Omental fat pad (tissue), 4 donors: ENCODE data around the gene CLDND1. TPM values are rescaled to one million over a fixed set of nuclear protein-coding genes. Genes with fewer than 3 reads are reported as not detected.

Experiments
- ATAC-seq: fragments of 150-250 bp; one replicate; pipeline ENCODE4 v1.9.1; 2016; ENCODE audit warnings: mild to moderate bottlenecking, moderate library complexity; ENCODE audit not compliant: low FRiP score
- DNase-seq: peaks from one replicate; pipeline ENCODE4 v3.0.0-alpha.2; 2019; ENCODE audit warnings: low spot score
- CTCF ChIP-seq, 3 donors: fragments of 450-650 bp; IDR thresholded peaks; one replicate each; pipeline ENCODE4 v1.5.1; 2016 to 2017; ENCODE audit warnings: antibody characterized with exemption in 3 of 3, mild to moderate bottlenecking in 3 of 3, moderate library complexity in 2 of 3
- total RNA-seq, 4 donors: library from RNA; depleted of rRNA; stranded (reverse); fragments of >200 nt; gene quantifications; one replicate each; pipeline ENCODE4 v1.1.0, GENCODE V29; 2016

Gene CLDND1
- total RNA-seq, 4 donors from 2014 or later, result 116 to 155 (median 139) TPM

DNA sequence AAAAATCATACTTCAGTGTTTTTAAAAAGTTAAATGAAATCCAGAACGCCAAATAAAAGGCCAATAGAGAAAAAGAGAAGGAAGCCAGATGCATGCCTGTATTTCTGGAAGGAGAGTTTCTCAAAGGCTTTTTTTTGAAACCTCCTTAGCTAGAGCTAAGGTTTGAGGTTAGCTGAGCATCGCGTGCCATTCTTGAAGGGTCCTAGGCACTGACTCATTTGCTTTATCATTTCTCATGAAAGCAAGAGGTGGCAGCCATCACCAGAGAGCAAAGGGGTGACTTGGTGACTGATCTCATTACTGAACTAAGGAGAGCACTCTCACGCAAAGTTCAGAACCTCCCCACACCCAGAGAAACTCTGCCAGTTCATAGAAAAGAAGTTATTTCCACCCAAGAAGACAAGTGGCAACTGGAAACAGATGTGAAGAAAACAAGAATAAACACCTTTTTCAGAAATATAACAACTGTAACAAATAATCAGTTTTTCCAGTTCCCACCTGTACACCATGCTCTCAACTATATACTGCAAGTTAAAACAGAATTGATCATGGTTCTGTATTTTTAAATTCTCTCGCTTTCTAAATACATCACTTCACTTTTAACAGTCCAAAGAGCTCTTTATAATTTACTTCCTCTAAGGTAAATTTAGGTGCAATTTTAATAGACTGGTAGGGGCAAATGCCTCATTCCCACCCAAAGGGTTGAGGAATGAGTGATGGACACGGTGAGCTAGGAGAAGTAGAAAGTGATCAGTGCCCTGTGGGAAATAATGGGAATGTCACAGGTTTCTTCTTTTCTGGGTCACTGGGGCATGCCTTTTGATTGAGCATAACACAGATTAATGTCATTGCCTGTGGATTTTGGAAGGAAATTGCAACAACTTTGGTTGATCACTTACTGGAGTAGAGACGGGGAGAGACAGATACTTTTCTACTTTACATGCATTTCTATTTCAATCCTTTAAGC, 33.7 kb upstream of the CLDND1 start:
- ATAC-seq (no peak), DNase-seq (no peak)
- TF ChIP-seq CTCF (IDR thresholded peaks at IDR 0.05), result no peak

DNA sequence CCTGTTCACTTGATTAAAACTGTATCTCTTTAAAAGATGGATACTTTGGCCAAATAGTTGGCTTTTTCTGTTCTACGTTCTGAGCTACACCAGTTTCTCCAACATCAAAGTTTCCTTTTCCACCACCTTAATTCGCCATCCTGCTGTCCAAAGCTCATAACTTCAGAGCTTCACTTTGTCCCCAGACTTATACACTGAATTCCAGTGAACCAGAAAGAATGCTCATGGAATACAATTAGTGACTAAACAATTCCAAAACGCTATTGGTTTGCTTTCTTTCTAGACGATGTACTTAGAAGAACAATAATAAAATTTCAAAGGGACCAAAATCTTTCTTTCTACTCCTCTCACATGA, 32.3 kb upstream of the CLDND1 start:
- TF ChIP-seq CTCF (IDR thresholded peaks at IDR 0.05), result no peak
- ATAC-seq (no peak), DNase-seq (no peak)

- no peak for TF ChIP-seq CTCF (IDR thresholded peaks at IDR 0.05)
- ATAC-seq, result no peak
- no peak for DNase-seq
Measured at GRCh38 chr3:98554580-98554979, 31.9 kb upstream of the CLDND1 start.

GRCh38 chr3:98553753-98554152, 31.1 kb upstream of the CLDND1 start:
- TF ChIP-seq CTCF (IDR thresholded peaks at IDR 0.05), result no peak
- no peak for ATAC-seq
- DNase-seq, result no peak

DNA sequence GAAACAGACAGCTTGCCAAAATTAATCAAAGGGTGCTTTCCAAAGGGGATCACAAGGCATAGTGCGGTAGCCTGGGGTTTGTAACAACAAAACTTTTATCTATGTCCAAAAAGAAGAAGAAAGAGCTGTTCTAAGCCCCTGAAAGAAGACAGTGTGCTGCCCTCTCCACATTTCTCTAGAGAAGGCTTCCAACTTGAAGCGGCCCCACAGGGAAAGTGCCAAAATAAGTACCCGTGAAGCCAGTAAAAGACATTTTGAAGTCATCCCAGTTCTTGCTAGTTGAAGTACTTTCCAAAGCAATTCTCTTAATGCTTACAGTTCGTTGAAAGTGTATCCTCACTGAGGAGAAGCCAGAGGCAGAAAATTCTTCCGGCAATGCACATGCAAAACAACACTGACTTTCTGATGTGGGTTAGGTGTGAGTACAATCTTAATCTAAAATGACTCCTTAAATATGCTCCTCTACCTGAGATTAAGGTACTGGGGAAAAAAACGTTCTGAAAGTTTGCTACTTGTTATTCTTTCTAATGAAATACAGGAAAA, 30.4 kb upstream of the CLDND1 start:
- no peak for DNase-seq
- ATAC-seq, result no peak
- TF ChIP-seq CTCF (IDR thresholded peaks at IDR 0.05), result no peak

- ATAC-seq, result no peak
- no peak for TF ChIP-seq CTCF (IDR thresholded peaks at IDR 0.05)
- DNase-seq, result no peak
Measured at GRCh38 chr3:98552232-98553020, 29.7 kb upstream of the CLDND1 start.
